H54 (cell line): ENCODE measurements around the gene ANKLE1.
"Not testable (repeated sequence)": the region's sequence is repeated elsewhere in the genome, so short reads cannot be mapped to it uniquely, and the experiment has no call there.

Experiments used
- DNase-seq: peaks from one replicate; pipeline ENCODE4 v3.0.0; 2011; ENCODE audit warnings: low spot score, mixed read lengths; ENCODE audit not compliant: insufficient read length
- FAIRE-seq: peaks from 3 replicates; lab custom pipeline; 2011; peaks lifted over from hg19 to GRCh38; lab: Jason Lieb, UNC
- POLR2A ChIP-seq: IDR thresholded peaks from 2 replicates; pipeline ENCODE4 v1.6.1; 2011; ENCODE audit warnings: low read depth, mild to moderate bottlenecking, low read length

ANKLE1 gene

GRCh38 chr19:17282488-17283125 is 906 bp downstream of the ANKLE1 start:
- peak; percentile 86 for DNase-seq
- TF ChIP-seq POLR2A, result 0 out of 2 replicates have a peak, but pooled peaks have one; percentile 12
- no peak for FAIRE-seq

- FAIRE-seq, result no peak
- no peak for DNase-seq
- TF ChIP-seq POLR2A, result no peak
These were observed 1.8 kb downstream of the ANKLE1 start for GRCh38 chr19:17283504-17283996.

GRCh38 chr19:17285415-17286135 is 3.9 kb downstream of the ANKLE1 start:
- TF ChIP-seq POLR2A, result no peak
- FAIRE-seq (no peak), DNase-seq (no peak)

- FAIRE-seq, result no peak
- no peak for TF ChIP-seq POLR2A
These were observed 4.6 kb downstream of the ANKLE1 start for GRCh38 chr19:17286263-17286662.

GRCh38 chr19:17286752-17287151 is 5.1 kb downstream of the ANKLE1 start:
- TF ChIP-seq POLR2A, result no peak
- FAIRE-seq (no peak), DNase-seq (no peak)

More at GRCh38 chr19:17286263-17286662, 4.6 kb downstream of the ANKLE1 start:
- no peak for DNase-seq

- peak; percentile 63 for DNase-seq
- TF ChIP-seq POLR2A, result no peak
- FAIRE-seq, result no peak
These were observed 7.8 kb downstream of the ANKLE1 start for GRCh38 chr19:17289489-17289888.

- FAIRE-seq (peak; percentile 38), DNase-seq (peak; percentile 94)
- TF ChIP-seq POLR2A, result peak; percentile 40; the same call in 1 of the 2 replicates
These were observed 10.8 kb downstream of the ANKLE1 start for GRCh38 chr19:17292301-17293074.

GRCh38 chr19:17293605-17294004 is 11.9 kb downstream of the ANKLE1 start:
- FAIRE-seq, result no peak
- TF ChIP-seq POLR2A, result no peak
- no peak for DNase-seq

GRCh38 chr19:17294051-17294891 is 12.6 kb downstream of the ANKLE1 start:
- FAIRE-seq (no peak), DNase-seq (peak; percentile 69)
- TF ChIP-seq POLR2A, result no peak

GRCh38 chr19:17295551-17295950 is 13.8 kb downstream of the ANKLE1 start:
- not testable (repeated sequence) for FAIRE-seq, DNase-seq

- no peak for TF ChIP-seq POLR2A
- DNase-seq (peak; percentile 80), FAIRE-seq (no peak)
These were observed 14.6 kb downstream of the ANKLE1 start for GRCh38 chr19:17296273-17296672.

GRCh38 chr19:17296976-17297375 is 15.3 kb downstream of the ANKLE1 start:
- TF ChIP-seq POLR2A, result no peak
- FAIRE-seq (no peak), DNase-seq (no peak)

- FAIRE-seq, result no peak
- no peak for TF ChIP-seq POLR2A
- no peak for DNase-seq
These were observed 19.4 kb downstream of the ANKLE1 start for GRCh38 chr19:17300992-17301619.
